Smooth muscle cell (in vitro differentiated cells): Measurements from ENCODE around the gene DPY19L1. TPM values are rescaled to one million over a fixed set of nuclear protein-coding genes. Genes with fewer than 3 reads are reported as not detected.
"Not testable (repeated sequence)": the region's sequence is repeated elsewhere in the genome, so short reads cannot be mapped to it uniquely, and the experiment has no call there.

Experiments used
- DNase-seq: peaks from one replicate; lab custom pipeline; 2025; ENCODE audit not compliant: unreplicated experiment; lab: John Stamatoyannopoulos, UW
- H2AFZ ChIP-seq: fragments of 200-600 bp; sonication (generic); 2 replicates; pipeline ENCODE4 v1.6.0; 2016; ENCODE audit warnings: antibody characterized with exemption, low read depth, mild to moderate bottlenecking
- H3F3A ChIP-seq: fragments of 200-600 bp; sonication (generic); 2 replicates; pipeline ENCODE4 v1.6.0; 2017; ENCODE audit warnings: antibody characterized with exemption, low read depth
- H3K27ac ChIP-seq: fragments of 200-600 bp; sonication (generic); 2 replicates; pipeline ENCODE4 v1.5.1; 2016; ENCODE audit warnings: low read depth, mild to moderate bottlenecking
- H3K27me3 ChIP-seq: fragments of 200-600 bp; sonication (generic); 2 replicates; pipeline ENCODE4 v1.6.1; 2016; ENCODE audit warnings: low read depth, mild to moderate bottlenecking
- H3K36me3 ChIP-seq: fragments of 200-600 bp; sonication (generic); 2 replicates; pipeline ENCODE4 v1.5.1; 2016; ENCODE audit warnings: low read depth
- H3K4me1 ChIP-seq: fragments of 200-600 bp; sonication (generic); 2 replicates; pipeline ENCODE4 v1.5.1; 2016; ENCODE audit warnings: low read depth
- H3K4me2 ChIP-seq: fragments of 200-600 bp; sonication (generic); 2 replicates; pipeline ENCODE4 v1.6.0; 2016; ENCODE audit warnings: mild to moderate bottlenecking
- H3K4me3 ChIP-seq: fragments of 200-600 bp; sonication (generic); 2 replicates; pipeline ENCODE4 v1.5.1; 2016; ENCODE audit warnings: mild to moderate bottlenecking
- H3K79me2 ChIP-seq: fragments of 200-600 bp; sonication (generic); 2 replicates; pipeline ENCODE4 v1.6.0; 2016; ENCODE audit warnings: low read depth, mild to moderate bottlenecking
- H3K9ac ChIP-seq: fragments of 200-600 bp; sonication (generic); 2 replicates; pipeline ENCODE4 v1.6.0; 2016; ENCODE audit warnings: low read depth
- H3K9me3 ChIP-seq: fragments of 200-600 bp; sonication (generic); replicated peaks from 2 replicates; pipeline ENCODE4 v1.5.1; 2016; ENCODE audit warnings: low read depth
- H4K20me1 ChIP-seq: fragments of 200-600 bp; sonication (generic); 2 replicates; pipeline ENCODE4 v1.6.0; 2016; ENCODE audit warnings: low read depth
- CTCF ChIP-seq: fragments of 200-600 bp; sonication (generic); IDR thresholded peaks from 2 replicates; pipeline ENCODE4 v1.5.1; 2017; ENCODE audit warnings: borderline replicate concordance, mild to moderate bottlenecking, antibody characterized with exemption; ENCODE audit not compliant: insufficient read depth, poor library complexity, severe bottlenecking
- WGBS: methylation state at CpG from one replicate; pipeline ENCODE4 v1.1.7; 2016; ENCODE audit warnings: low lambda C conversion rate; 5-methylcytosine and 5-hydroxymethylcytosine counted together
- polyA plus RNA-seq: library from polyadenylated mRNA; unstranded; fragments of >200 nt; fragmentation: Nextera tagmentation; extraction: Ambion mirVana; gene quantifications from 2 replicates; pipeline ENCODE4 v1.2.1, GENCODE V29; 2016
- total RNA-seq: library from RNA; depleted of rRNA; stranded (reverse); fragments of >200 nt; gene quantifications from 2 replicates; pipeline ENCODE4 v1.2.3, GENCODE V29; 2014

DPY19L1 gene
- total and polyA plus RNA-seq, 2 experiments from 2014 or later, result 14.5 to 38.2 TPM

- Histone ChIP-seq H3K9ac (no peak overlapping the region), H2AFZ (no peak overlapping the region), H4K20me1 (no peaks in the 10 kb centered on the region), H3K9me3 (no peaks in the 10 kb centered on the region), H3K27ac (no peak overlapping the region), H3K4me2 (no peak overlapping the region), H3K79me2 (no peaks in the 10 kb centered on the region), H3K4me1 (no peaks in the 10 kb centered on the region), H3F3A (no peaks in the 10 kb centered on the region), H3K36me3 (no peaks in the 10 kb centered on the region), H3K27me3 (no peaks in the 10 kb centered on the region), H3K4me3 (no peak overlapping the region)
- TF ChIP-seq CTCF, result no peak
- no peak for DNase-seq
- WGBS, result 95% methylated on average over 3 of the region's 3 CpGs
Observed at GRCh38 chr7:35011085-35011484, 26.2 kb downstream of the DPY19L1 start.

DNA sequence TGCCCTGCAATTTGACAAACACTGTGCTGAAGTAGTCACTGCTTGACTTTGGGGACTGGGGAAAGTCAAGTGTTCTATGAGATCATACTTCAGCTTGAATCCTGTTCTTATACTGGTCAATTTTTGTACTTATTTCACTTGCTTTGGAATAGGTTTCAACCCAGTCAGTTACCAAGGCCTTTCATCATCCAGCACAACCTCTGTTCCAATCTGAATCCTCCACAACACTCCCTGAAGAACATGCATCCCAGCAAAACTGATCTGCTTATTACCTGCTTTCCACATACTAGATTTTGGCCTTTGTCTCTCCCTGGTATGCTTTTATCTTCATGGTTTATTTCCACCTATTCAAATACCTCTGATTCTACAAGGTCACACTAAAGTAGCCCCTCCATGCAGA, 29.5 kb downstream of the DPY19L1 start:
- no peak for DNase-seq
- no peak for TF ChIP-seq CTCF
- no peaks in the 10 kb centered on the region for H3K9me3 ChIP-seq

DNA sequence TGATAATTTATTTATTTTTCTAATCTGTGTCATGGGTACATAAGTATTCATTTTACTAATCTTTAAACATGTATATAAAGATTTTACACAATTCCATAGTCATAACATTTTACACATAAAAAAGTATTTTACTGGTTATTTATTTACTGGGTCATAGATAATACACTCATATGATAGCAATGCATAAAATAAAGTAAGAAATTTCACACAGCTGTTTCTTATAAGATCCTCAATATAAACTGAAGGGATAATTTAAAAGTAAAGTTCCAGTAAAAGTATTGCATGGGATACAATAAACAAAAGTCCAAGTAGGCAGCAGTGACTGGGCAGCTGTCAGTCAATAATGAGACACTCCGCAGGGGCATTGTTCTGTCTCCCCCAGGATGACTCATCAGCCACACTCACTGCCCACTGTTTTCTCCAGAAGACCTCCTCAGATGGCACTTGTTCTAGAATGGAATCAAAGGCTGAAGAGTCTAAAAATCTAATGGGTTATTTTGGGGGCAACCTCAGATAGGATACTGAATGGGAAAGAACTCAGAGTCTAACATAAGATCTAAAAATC, 32.7 kb downstream of the DPY19L1 start:
- H3K4me1 ChIP-seq, result peaks cover 19% of the 10 kb centered on the region
- peak overlapping the region; percentile 87 for H3K27ac ChIP-seq
- H2AFZ ChIP-seq, result no peak overlapping the region
- no peaks in the 10 kb centered on the region for H4K20me1 ChIP-seq
- no peaks in the 10 kb centered on the region for H3K79me2 ChIP-seq
- peaks cover 5% of the 10 kb centered on the region for H3F3A ChIP-seq
- no peaks in the 10 kb centered on the region for H3K36me3 ChIP-seq
- DNase-seq, result no peak
- H3K9me3 ChIP-seq, result no peaks in the 10 kb centered on the region
- WGBS, result 30% methylated on average over 1 of the region's 1 CpG
- H3K4me2 ChIP-seq, result peak overlapping the region; percentile 12
- peak overlapping the region; percentile 23 for H3K9ac ChIP-seq
- no peak overlapping the region for H3K4me3 ChIP-seq
- no peak for TF ChIP-seq CTCF
- no peaks in the 10 kb centered on the region for H3K27me3 ChIP-seq

More for the DNA sequence above, 29.5 kb downstream of the DPY19L1 start:
- H2AFZ ChIP-seq, result no peak overlapping the region
- peaks cover 19% of the 10 kb centered on the region for H3K4me1 ChIP-seq
- peaks cover 5% of the 10 kb centered on the region for H3F3A ChIP-seq
- H3K9ac ChIP-seq, result no peak overlapping the region
- H3K4me3 ChIP-seq, result no peak overlapping the region
- no peaks in the 10 kb centered on the region for H3K79me2 ChIP-seq
- H3K36me3 ChIP-seq, result no peaks in the 10 kb centered on the region
- no peaks in the 10 kb centered on the region for H4K20me1 ChIP-seq
- no peak overlapping the region for H3K27ac ChIP-seq
- H3K4me2 ChIP-seq, result no peak overlapping the region
- no peaks in the 10 kb centered on the region for H3K27me3 ChIP-seq

DNA sequence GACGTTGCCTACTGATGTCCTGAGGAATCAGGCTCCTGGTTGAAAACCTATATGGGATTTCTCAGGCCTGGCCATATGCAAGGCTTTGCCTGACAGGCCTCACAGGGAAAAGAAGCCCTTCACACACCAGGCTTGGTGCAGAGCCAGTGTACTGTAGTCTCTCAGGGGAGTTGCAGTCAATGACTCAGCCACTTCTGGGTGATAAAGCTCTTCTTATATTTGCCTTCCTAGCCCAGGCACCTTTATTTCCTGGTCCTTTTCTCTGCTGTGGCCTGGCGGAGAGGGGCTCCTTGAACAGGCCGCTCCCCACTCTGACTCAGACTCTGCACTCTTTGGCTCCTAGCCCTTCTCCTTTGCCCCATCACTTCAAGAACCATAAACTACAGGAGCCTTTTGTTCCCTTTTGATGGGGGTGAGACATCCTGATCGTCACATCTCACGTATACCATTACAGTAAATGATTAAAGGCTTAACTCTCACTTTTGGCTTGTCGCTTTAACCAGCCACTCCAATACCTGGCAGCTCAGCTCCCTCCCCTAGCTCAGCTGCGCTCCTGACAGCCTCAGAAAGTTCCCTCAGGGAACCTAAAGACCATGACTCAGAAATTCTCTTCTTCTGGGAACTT, 33.5 kb downstream of the DPY19L1 start:
- no peaks in the 10 kb centered on the region for H3K27me3 ChIP-seq
- DNase-seq, result peak; percentile 2
- H3K4me3 ChIP-seq, result no peak overlapping the region
- TF ChIP-seq CTCF, result no peak
- H2AFZ ChIP-seq, result no peak overlapping the region
- no peaks in the 10 kb centered on the region for H4K20me1 ChIP-seq
- WGBS, result 6% methylated on average over 7 of the region's 7 CpGs
- H3K36me3 ChIP-seq, result no peaks in the 10 kb centered on the region
- no peak overlapping the region for H3K9ac ChIP-seq
- H3K4me1 ChIP-seq, result peaks cover 19% of the 10 kb centered on the region
- peak overlapping the region; percentile 87 for H3K27ac ChIP-seq
- H3K79me2 ChIP-seq, result no peaks in the 10 kb centered on the region
- peak overlapping the region; percentile 12 for H3K4me2 ChIP-seq
- H3F3A ChIP-seq, result peaks cover 5% of the 10 kb centered on the region
- H3K9me3 ChIP-seq, result no peaks in the 10 kb centered on the region

DNA sequence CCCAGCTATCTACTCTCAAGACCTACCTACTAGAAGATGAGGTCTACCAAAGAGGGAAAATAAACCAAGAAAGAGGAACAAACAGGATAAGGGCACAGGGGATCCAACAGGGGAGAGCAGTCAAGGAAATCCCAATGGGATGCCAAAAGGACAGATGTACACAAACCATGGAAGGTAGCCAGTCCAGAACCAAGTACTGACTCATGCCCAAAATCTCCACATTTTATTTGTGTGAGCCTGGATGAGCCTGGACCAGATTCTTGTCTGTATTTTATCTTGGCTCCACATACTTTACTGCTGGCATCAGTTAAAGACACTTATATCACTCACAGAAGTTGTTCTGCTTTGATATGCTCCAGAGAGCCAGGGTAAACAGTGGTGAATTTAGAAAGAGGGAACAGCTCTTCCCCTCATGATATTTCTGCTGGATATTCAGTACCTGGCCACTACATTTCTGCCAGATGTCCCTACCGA, 34.1 kb downstream of the DPY19L1 start:
- WGBS, result 32% methylated on average over 1 of the region's 1 CpG
- Histone ChIP-seq H3K4me1 (peaks cover 19% of the 10 kb centered on the region), H3K27ac (peak overlapping the region; percentile 87), H3K4me2 (peak overlapping the region; percentile 12)
- not testable (repeated sequence) for H3K4me3 ChIP-seq, H3K9me3 ChIP-seq, H3F3A ChIP-seq, H3K36me3 ChIP-seq, H4K20me1 ChIP-seq, H2AFZ ChIP-seq, H3K27me3 ChIP-seq, DNase-seq, H3K79me2 ChIP-seq, H3K9ac ChIP-seq
